HG02981 (cell line): Measurements from ENCODE around the gene SPI1.

Source experiments
- ATAC-seq: cut with Tn5 transposase; IDR thresholded peaks from one replicate; pipeline ENCODE4 v1.9.1; 2021; ENCODE audit warnings: mild to moderate bottlenecking, moderate library complexity; ENCODE audit not compliant: unreplicated experiment

The SPI1 gene

DNA sequence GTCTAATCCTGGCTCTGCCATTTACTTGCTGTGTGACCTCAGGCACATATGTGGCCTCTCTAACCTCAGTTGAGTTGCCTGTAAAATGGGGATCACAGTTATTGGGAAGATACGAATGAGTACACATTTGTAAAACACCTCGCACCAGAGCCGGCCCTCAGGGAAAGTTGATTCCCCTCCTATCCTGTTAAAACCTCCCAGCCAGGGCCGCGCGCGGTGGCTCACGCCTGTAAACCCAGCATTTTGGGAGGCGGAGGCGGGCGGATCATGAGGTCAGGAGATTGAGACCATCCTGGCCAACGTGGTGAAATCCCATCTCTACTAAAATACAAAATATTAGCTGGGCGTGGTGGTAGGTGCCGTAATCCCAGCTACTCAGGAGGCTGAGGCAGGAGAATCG lies 18.0 kb downstream of the SPI1 start:
- no peak for ATAC-seq

DNA sequence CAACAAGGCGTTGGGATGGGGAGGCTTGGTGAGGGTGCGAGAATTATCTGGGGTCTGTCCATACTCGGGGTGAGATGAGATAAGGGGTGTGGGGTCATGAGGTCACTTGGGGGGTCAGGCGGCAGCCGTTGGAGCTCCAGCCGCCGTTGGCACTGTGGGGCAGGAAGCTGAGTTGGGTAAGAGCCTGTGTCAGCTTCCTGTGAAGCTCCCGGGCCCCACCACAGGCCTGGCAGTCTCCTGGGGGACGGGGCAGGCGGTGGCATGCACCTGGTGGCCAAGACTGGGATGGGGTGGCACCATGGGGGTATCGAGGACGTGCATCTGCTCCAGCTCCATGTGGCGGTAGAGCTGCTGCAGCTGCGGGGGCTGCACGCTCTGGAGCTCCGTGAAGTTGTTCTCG lies 18.8 kb downstream of the SPI1 start:
- ATAC-seq = no peak

DNA sequence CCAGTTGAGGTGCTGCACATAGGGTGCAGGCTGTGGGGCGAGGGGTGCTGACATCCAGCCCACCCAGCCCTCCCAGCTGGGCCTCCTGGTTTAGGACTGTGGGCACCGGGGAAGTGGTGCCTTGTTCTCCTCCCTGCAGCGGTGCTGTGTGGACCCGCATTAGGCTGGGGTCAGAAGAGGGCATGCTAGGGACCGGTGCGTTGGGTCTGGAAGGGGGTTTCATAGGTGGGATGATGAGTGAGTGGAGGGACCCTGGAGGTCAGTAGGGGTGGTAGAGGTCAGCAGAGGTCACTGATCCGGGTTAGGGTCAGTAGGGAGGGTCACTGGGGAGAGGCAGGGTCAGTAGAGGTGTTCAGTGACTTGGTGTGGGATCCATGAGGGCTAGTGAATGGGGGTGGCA lies 19.2 kb downstream of the SPI1 start:
- ATAC-seq = no peak

DNA sequence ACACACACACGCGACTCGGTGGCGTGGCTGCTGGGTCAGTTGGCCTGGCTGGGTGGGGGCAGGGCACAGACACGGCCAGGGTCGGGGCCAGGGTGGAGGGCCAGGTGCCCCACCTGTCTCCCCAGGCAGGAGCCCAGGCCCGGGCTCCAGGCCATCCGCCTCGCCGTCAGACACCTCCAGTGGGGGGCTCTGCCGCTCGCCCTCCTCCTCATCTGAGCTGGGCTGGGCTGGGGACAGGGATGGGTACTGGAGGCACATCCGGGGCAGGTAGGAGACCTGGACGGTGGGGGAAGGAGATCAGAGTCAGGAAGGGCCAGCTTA lies 19.7 kb downstream of the SPI1 start:
- ATAC-seq = no peak

DNA sequence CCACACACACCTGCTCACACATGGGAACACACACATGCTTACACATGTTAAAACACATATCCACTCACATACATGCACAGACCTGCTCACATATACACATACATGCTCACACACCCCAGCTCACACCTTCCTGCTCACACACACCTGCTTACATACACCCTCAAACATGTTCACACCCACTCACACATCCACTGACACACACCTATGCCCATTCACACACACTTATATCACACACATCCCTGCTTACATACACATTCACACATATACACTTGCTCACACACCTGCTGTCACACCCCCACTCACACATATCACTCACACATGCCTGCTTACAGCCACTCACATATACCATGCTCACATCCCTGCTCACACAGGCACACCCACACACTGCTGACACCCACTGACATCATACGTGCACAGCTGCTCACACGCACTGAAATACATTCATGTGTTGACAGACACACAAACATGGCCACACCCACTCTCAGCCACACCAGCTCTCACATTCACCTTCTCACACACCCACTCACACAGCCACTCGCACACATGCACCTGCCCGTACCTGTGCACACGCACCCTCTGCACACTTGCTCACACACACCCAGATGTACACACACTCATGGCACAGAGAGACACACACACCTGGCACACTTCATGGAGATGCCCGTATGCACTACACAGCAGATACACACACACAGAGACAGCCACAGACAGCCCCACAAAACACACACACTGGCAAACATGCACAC lies 20.2 kb downstream of the SPI1 start:
- ATAC-seq = no peak

DNA sequence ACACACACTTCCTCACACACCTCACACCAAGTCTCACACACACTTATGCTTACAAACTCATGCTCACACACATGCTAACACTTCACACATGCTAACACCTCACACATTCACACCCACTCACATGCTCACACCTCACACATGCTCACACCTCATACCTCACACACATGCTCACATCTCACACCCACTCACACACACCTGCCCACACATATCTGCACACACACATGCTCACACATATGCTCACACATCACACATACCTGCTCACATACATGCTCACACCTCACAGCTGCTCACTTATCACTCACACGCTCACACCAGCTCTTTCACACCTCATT lies 21.4 kb downstream of the SPI1 start:
- no peak for ATAC-seq

DNA sequence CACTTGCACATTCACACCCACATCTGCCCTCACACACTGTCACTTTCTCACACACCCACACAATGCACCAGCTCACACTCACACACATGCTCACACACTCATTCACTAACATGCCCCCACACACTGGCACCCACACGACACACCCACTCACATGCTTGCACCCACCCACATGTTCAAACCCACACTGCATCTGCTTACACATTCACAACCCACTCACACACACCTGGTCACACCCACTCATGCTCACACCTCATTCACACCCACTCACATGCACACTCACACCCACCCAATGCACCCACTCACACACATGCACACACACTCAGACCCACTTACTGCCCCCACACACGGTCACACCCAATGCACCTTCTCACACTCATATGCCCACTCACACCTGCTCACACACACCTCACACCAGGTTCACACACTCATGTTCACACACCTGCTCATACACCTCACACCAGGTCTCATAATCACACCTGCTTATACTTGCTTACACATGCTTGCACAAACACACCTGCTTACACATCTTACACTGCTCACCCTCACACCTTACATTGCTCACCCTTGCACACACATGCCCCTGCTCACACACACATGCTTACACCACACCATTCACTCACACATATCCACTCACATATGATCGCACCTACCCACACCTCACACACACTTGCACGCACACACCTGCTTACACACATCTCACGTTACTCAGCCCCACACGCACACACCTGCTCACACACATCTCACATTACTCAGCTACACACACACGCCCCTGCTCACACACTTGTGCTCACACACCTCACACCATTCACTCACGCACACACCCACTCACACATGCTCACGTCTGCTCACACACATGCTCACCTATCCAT lies 22.0 kb downstream of the SPI1 start:
- ATAC-seq = no peak

DNA sequence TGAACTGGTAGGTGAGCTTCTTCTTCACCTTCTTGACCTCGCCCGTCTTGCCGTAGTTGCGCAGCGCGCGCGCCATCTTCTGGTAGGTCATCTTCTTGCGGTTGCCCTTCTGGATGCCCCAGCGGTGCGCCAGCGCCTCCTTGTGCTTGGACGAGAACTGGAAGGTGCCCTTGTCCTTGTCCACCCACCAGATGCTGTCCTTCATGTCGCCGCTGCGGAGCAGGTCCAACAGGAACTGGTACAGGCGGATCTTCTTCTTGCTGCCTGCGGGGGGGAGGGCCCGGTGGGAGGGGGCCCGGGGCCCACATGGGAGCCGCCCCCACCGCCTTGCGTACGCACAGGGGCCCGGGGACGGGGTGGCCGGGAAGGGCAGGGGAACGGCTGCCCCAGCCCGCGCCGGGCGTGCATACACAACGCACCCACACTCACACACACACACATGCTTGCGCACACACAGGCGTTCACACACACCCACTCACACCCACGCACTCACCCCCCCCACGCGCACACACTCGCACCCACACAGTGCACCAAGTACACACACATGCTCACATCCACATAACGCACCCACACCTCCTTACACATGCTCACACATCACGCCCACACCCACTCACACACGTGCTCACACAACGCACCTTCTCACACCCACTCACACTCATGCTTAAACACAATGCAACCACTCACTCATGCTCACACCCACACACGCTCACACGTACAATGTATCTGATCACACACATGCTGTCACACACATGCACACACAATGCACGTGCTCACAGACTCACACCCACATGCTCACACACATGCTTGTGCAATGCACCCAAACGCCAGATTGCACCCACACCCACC lies 22.8 kb downstream of the SPI1 start:
- ATAC-seq = no peak

DNA sequence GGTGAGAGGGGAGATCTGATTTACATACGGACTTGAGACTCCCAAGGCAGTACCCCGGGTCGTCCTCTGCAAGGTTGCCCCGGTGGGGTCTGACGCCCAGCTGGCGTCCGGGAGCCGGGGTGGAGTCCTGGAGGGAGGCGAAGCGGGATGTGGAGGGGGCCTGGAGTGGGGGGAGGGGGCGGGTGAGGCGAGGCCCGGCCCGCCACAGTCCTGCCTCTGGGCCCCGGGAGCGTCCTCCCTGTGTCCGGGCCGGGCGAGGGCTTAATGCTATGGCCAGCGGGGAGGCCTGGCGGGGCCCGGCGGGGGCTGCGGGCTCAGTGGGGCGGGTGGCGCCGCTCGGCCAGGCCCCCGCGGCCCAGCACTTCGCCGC lies 23.4 kb downstream of the SPI1 start:
- ATAC-seq = no peak

DNA sequence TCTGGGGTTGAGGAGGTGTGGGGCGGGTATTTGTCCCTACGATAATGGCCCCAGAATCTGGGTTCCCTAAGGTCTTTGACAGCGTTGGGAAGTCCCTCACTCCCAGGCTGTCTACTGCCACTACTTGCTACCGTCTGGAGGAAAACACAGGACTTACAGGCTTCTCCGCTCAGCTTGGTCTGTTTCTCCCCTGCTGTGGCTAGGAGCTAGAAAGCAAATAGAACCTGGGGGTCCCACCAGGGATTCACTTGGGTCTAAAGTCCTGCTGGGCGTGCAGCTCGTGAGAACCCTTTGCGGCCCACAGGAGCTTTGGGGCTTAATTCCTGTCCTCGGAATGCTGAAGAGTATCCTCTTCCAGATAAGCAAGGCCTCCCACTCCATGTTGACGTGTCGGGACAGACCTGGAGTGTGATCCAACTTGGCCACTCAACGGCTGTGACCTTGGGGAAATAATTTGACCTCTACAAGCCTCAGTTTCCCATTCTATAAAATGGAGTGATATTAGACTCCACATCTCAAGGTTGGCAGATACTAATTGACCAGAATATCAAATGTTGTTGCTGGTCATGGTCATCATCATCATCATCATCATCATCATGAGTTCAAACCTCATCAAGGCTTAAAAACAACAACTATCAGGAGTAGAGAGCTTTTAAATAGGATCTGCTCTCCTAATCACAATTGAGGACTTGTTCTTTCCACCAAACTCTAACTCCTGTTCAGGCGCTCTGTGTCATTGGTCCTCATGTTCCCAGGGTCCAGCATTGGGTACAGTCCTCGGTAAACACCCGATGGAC lies 24.2 kb downstream of the SPI1 start:
- ATAC-seq = no peak

DNA sequence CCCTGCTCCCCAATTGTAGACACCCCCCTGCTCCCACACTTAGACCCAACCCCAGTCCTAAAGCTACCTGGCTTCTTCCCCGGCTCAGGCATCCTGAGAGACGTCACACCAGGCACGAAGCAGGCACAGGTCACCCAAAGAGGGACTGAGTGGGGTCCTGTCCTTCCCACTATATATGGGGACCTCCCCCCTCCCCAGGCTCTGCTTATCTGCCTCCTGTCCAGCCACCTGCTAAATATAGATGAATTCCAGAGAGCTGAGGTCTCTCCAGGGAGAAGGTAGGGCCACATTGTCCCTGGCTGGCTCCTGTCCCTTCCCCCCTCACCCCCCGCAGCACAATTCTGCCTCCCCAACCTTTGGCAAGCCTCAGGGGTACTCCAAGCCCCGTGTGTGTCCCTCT lies 25.8 kb downstream of the SPI1 start, which contains the start of gene MYBPC3:
Gene MYBPC3, minus strand, starts transcription at position 147 of the 400 bp plus-strand sequence. Its CDS starts 55 bp downstream, at position 92.
- ATAC-seq = no peak

DNA sequence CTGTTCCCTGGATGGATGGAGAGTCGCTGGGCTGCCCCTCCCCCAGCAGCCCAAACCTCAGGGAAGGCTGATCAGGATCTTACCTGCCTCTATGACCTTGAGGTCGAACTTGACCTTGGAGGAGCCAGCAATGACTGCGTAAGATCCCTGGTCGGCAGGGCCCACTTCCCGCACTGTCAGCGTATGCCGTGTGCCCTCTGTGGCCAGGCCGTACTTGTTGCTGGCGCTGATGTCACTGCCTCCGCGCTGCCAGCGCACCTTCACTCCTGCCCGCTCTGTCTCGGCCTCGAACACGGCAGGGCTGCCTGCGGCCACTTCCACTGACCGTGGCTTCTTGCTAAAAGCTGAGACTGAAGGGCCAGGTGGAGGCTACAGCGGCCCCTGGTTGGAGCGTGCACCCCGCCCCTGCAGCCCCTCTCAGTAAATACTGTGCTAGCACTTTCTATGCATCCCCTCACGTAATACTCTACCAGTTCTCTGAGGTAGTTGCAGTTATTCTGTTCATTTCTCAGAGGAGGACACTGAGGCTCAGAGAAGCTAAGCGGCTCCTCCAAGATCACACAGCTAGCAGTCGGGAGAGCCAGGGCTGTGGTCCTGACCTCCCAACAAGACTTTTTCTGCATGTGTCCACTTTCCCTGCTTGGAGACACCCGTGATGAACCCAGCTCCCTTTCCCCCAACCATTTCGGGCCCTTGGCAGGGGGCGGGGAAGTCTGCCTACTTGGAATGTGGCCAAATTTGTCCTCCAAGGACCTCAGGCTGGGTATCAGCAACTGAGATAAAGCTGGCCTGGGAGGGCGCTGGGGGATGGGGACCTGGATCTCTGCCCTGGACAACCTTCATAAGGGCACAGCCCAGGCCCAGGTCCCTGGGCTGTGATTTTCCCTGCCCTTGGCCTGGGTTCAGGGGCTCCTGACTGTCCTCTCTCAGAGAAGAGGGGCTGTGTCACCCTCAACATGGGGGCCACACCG lies 26.9 kb downstream of the SPI1 start:
- no peak for ATAC-seq

DNA sequence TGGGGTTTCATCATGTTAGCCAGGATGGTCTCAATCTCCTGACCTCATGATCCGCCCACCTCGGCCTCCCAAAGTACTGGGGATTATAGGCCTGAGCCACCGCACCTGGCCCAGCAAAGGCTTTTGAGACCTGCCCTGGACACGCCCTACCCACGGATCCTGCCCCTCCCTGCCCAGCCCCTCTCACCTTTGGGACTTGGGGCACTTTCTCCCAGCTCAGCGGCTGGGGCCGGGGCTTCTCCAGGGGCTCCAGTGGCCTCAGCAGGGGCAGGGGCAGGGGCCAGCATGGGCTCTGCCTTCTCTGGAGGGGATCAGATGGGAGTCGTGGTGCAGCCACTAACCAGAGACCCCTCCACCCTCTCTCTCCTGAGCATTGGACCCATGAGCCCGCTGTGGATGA lies 28.0 kb downstream of the SPI1 start:
- no peak for ATAC-seq

DNA sequence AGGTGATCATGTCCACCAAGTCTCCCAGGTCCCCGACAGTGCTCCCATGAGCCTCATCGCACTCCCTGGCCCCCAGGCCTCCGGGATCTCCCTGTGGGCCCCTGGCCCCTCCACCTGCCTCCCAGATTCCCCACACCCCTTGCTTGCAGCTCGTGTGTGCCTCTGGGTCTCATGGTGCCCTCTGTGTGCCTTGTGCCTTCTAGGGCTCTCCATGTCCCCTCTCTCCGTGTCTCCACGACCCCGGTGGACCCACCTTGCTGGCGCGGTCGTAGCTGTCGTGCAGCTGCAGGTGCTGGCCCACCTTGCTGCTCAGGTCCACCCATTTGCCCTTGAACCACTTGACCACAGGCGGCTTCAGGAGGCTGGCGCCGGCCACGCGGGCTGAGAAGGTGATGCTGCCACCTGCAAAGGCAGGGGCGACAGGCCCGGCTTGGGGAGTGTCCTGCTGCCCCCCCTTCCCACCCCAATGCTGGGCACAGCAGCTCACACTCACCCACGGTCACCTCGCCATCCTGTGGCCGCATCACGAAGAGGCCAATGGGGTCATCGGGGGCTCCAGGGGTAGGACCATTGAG lies 28.7 kb downstream of the SPI1 start:
- ATAC-seq = no peak

DNA sequence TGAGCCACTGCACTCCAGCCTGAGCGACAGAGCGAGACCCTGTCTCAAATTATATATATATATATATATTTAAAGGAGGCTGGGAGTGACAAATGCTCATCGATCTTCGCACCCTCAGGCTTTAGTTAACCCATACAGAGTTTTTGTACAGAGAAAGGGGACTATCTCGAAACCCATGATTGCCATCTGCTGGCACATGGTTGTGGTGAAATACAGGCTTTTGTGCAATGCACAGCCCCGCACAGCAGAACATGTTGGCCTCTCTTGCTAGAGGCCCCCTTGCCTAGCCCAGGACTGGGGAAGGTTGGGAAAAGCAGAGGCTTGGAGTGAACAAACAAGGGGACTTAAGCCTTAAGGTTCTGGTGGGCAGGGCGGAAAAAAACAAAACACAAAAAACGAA lies 29.5 kb downstream of the SPI1 start:
- no peak for ATAC-seq

DNA sequence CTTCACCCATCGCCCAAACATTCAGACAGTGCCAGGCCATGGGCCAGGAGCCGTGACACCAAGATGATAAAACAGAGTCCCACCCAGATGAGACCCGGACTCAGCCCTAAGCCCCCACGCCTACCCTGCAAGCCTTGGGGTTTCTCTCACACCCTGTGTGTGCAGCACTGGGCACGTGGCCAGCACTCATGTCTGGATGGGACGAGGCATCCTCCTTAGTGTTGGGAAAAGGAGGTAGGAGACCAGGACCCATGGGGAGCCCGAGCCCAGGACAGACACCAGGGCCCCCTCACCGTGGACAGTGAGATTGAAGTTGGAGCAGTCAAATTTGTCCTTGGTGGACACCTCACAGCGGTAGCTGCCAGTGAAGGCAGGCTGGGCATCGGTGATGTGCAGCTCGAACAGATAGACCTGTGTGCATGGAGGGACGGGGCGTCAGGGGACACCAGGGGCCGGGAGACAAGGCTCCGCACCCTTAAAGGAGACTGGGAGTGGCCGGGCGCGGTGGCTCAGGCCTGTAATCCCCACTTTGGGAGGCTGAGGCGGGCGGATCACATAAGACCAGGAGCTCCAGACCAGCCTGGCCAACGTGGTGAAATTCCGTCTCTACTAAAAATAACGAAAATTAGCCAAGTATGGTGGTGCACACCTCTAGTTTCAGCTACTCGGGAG lies 30.1 kb downstream of the SPI1 start:
- no peak for ATAC-seq

DNA sequence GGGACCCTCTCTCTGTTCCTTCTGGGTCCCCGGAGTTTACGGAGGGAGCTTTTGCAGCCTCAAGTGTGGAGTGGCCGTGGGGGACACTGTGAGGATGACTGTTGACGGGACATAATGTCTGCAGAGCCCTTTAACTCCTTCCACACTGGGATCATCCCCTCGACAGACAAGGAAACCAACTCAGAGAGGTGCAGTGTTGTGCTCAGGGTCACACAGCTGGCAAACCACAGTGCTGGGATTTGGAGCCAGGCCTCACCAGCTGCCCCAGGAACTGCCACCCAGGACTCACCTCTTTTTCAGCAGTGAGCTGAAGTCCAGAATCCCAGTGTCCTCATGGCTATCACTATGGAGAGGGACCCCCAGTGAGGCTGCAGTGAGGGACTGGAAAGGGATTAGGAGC lies 31.2 kb downstream of the SPI1 start:
- ATAC-seq = no peak

DNA sequence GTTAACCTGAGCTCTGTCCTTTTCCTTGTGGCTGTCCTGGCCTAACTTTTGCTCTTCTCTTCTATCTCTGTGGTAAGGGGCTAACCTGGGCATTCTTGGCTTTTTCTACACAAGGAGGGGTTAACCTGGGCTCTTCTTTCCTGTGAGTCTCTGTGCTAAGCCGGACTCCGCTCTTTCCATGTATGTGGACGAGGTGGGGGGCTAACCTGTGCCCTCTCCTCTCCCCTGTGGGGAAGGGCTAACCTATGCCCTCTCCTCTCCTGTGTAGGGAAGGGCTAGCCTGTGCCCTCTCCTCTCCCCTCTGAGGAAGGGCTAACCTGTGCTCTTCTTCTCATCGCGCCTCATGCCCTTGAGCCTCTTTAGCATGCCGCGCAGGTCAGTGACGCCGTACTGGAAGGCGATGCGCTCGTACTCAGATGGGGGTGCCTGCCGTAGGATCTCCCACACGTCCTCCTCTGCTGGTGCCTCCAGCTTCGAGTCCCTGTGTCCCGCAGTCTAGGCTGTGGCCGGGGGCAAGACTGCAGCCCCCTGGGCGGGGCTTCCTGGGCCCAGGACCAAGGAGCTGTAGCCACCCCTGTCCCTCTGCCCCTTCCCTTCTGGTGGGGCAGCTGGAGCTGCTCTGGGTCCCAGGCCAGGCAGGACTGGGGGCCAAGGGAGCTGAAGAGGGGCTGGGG lies 32.3 kb downstream of the SPI1 start:
- ATAC-seq = no peak
